ENCODE measurements around the gene COG5.

COG5 gene

GRCh38 chr7:107292591-107292990, 271.1 kb downstream of the COG5 start (continued):
- no peak for TF ChIP-seq ZNF394 (tag by site-specific recombination; IDR thresholded peaks at IDR 0.05; ENCODE audit: borderline replicate concordance)
- TF ChIP-seq ZNF621 (tag by site-specific recombination; IDR thresholded peaks at IDR 0.05), result no peak
- TF ChIP-seq ZNF10 (tag by site-specific recombination; IDR thresholded peaks at IDR 0.05), result no peak
- no peak for TF ChIP-seq ZNF626 (tag by site-specific recombination; IDR thresholded peaks at IDR 0.05)

GRCh38 chr7:107291434-107291833, 272.3 kb downstream of the COG5 start:
- Histone ChIP-seq H3K36me3 (ENCODE audit: control insufficient read depth in 2 of 2, insufficient read depth in 1 of 2, low read length in 2 of 2) (no peaks in the 10 kb centered on the region), H3K4me3 (ENCODE audit: low read depth, low read length) (no peak overlapping the region), H3K27ac (ENCODE audit: extremely low read depth, low read depth, low read length) (no peak overlapping the region), H3K9me3 (ENCODE audit: control insufficient read depth, insufficient read depth, low read depth, low read length) (no peaks in the 10 kb centered on the region), H3K4me1 (ENCODE audit: control insufficient read depth, insufficient read depth, low read length) (no peaks in the 10 kb centered on the region)
- ChIA-PET CTCF (interaction anchor here (0.6 kb wide), 1 partner anchor 237 kb away, joined by 3 read pairs; no protein-coding TSS in a partner anchor), POLR2A (no interaction called here)
- no peak for TF ChIP-seq ZBTB8A (tag by site-specific recombination; IDR thresholded peaks at IDR 0.05)

GRCh38 chr7:107286751-107287621, 276.7 kb downstream of the COG5 start:
- H3K4me3 ChIP-seq (ENCODE audit: low read depth, low read length), result no peak overlapping the region
- TF ChIP-seq SCRT2 (tag by site-specific recombination; IDR thresholded peaks at IDR 0.05) (no peak), ZNF121 (tag by site-specific recombination; IDR thresholded peaks at IDR 0.05) (no peak), ZBTB6 (tag by site-specific recombination; IDR thresholded peaks at IDR 0.05) (no peak), ZNF214 (tag by site-specific recombination; IDR thresholded peaks at IDR 0.05; ENCODE audit: borderline replicate concordance) (no peak), TSHZ1 (tag by site-specific recombination; IDR thresholded peaks at IDR 0.05; ENCODE audit: borderline replicate concordance) (no peak), ZIC2 (tag by site-specific recombination; IDR thresholded peaks at IDR 0.05) (no peak), INSM2 (tag by site-specific recombination; IDR thresholded peaks at IDR 0.05) (no peak), ZNF140 (tag by site-specific recombination; IDR thresholded peaks at IDR 0.05) (no peak), ZNF639 (tag by site-specific recombination; IDR thresholded peaks at IDR 0.05) (no peak), ZFP37 (tag by site-specific recombination; IDR thresholded peaks at IDR 0.05) (no peak), ZBTB1 (tag by site-specific recombination; IDR thresholded peaks at IDR 0.05) (no peak), SETDB1 (IDR thresholded peaks at IDR 0.05; ENCODE audit: insufficient read length, low read length) (no peak), ZSCAN30 (tag by site-specific recombination; IDR thresholded peaks at IDR 0.05) (no peak)
- H3K36me3 ChIP-seq (ENCODE audit: control insufficient read depth in 2 of 2, insufficient read depth in 1 of 2, low read length in 2 of 2), result no peaks in the 10 kb centered on the region
- POLR2A ChIA-PET, result no interaction called here
- H3K9me3 ChIP-seq (ENCODE audit: control insufficient read depth, insufficient read depth, low read depth, low read length), result no peaks in the 10 kb centered on the region
- CTCF ChIA-PET, result no interaction called here
- no peak overlapping the region for H3K27ac ChIP-seq (ENCODE audit: extremely low read depth, low read depth, low read length)
- no peaks in the 10 kb centered on the region for H3K4me1 ChIP-seq (ENCODE audit: control insufficient read depth, insufficient read depth, low read length)

Data from HEK293 (cell line).